ENCODE results near the gene SETD1B. TPM values are rescaled to one million over a fixed set of nuclear protein-coding genes. Genes with fewer than 3 reads are reported as not detected.
"Not testable (repeated sequence)": the region's sequence is repeated elsewhere in the genome, so short reads cannot be mapped to it uniquely, and the experiment has no call there.

SETD1B gene
- total and polyA plus RNA-seq, 2 of the 4 experiments (the other 2 are of a cell fraction) = 0.90 to 5.1 TPM

DNA sequence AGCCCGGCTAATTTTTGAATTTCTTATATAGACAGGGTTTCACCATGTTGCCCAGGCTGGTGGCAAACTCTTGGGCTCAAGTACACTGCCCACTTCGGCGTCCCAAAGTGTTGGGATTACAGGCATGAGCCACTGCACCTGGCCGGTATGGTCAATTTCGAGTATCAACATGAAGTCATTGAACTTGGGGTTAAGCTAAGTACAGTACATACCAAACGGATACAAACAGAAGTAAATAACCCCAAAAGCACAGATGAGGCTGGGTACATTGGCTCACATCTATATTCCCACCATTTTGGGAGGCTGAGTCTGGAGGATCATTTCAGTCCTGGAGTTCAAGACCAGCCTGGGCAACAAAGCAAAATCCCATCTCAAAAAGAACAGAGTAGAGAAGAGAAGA lies 71.8 kb downstream of the SETD1B start:
- ChIA-PET POLR2A (ENCODE audit: unreplicated experiment) (no interaction called here), CTCF (no interaction called here)
- H4K20me1 ChIP-seq (ENCODE audit: insufficient read depth, low read length) = peaks cover 6% of the 10 kb centered on the region
- intact Hi-C loops (cut with micrococcal nuclease) (no loop called here), in situ Hi-C loops (cut with MboI; ENCODE audit: low sequenced_read_pairs) (no loop called here), dilution Hi-C loops (cut with HindIII; ENCODE audit: low sequenced_read_pairs, unreplicated experiment) (no loop called here)
- H3K9me1 ChIP-seq (ENCODE audit: insufficient read depth, low read length) = peaks cover 11% of the 10 kb centered on the region; the same call in 1 of the 2 replicates
- peaks cover 4% of the 10 kb centered on the region for H3K4me1 ChIP-seq (ENCODE audit: control insufficient read depth, insufficient read depth, low read length)
- H3K9me3 ChIP-seq (ENCODE audit: control insufficient read depth, insufficient read depth, low read length) = no peaks in the 10 kb centered on the region
- H2AK5ac ChIP-seq (ENCODE audit: low read depth, low read length) = no peak overlapping the region
- H3K56ac ChIP-seq (ENCODE audit: extremely low read depth, insufficient read depth, low read length) = no peak overlapping the region
- H4K91ac ChIP-seq (ENCODE audit: insufficient read depth, low read depth, low read length) = no peak overlapping the region
- no peak overlapping the region for H3K23ac ChIP-seq (ENCODE audit: low read depth, low read length)
- no peak overlapping the region for H2AFZ ChIP-seq (replicated peaks; ENCODE audit: low read length, poor library complexity)
- H2BK20ac ChIP-seq (ENCODE audit: low read depth, low read length) = no peak overlapping the region
- no peak overlapping the region for H2BK120ac ChIP-seq (ENCODE audit: low read depth, low read length)
- no peak overlapping the region for H4K5ac ChIP-seq (ENCODE audit: low read depth, low read length)
- no peak overlapping the region for H2BK15ac ChIP-seq (ENCODE audit: low read depth, low read length)
- H3K4ac ChIP-seq (ENCODE audit: low read depth, low read length) = no peak overlapping the region
- BruUV-seq (replicated peaks) = no TSS peak
- H4K8ac ChIP-seq (ENCODE audit: low read depth in 2 of 2, low read length in 2 of 2) = no peak overlapping the region
- no peaks in the 10 kb centered on the region for H3K79me1 ChIP-seq (ENCODE audit: low read depth in 1 of 2, low read length in 2 of 2)
- no peak overlapping the region for H2BK5ac ChIP-seq (ENCODE audit: low read depth, low read length, poor library complexity, severe bottlenecking)
- no peak overlapping the region for H3K4me2 ChIP-seq (ENCODE audit: low read depth, low read length)
- no peak overlapping the region for H2AK9ac ChIP-seq (replicated peaks; ENCODE audit: low read depth, low read length, poor library complexity)
- H3K4me3 ChIP-seq (ENCODE audit: insufficient read depth, low read depth, low read length) = no peak overlapping the region
- H3K18ac ChIP-seq (ENCODE audit: low read depth, low read length) = no peak overlapping the region
- TF ChIP-seq, protein P1, sequence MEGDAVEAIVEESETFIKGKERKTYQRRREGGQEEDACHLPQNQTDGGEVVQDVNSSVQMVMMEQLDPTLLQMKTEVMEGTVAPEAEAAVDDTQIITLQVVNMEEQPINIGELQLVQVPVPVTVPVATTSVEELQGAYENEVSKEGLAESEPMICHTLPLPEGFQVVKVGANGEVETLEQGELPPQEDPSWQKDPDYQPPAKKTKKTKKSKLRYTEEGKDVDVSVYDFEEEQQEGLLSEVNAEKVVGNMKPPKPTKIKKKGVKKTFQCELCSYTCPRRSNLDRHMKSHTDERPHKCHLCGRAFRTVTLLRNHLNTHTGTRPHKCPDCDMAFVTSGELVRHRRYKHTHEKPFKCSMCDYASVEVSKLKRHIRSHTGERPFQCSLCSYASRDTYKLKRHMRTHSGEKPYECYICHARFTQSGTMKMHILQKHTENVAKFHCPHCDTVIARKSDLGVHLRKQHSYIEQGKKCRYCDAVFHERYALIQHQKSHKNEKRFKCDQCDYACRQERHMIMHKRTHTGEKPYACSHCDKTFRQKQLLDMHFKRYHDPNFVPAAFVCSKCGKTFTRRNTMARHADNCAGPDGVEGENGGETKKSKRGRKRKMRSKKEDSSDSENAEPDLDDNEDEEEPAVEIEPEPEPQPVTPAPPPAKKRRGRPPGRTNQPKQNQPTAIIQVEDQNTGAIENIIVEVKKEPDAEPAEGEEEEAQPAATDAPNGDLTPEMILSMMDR (conservative IDR thresholded peaks at IDR 0.05; ENCODE audit: low read depth, low read length) = no peak
- TF ChIP-seq RFX5 (IDR thresholded peaks at IDR 0.05; ENCODE audit: low read depth, low read length) (no peak), BHLHE40 (IDR thresholded peaks at IDR 0.05; ENCODE audit: low read depth, low read length) (no peak)
- no peak overlapping the region for H3K27ac ChIP-seq (ENCODE audit: insufficient read depth, low read length)
- no peaks in the 10 kb centered on the region for H3K36me3 ChIP-seq (ENCODE audit: control insufficient read depth, insufficient read depth, low read length)
- no peak for ATAC-seq (ENCODE audit: low read depth)
- no peak for DNase-seq
- H3K9ac ChIP-seq (ENCODE audit: low read depth, low read length) = no peak overlapping the region
- H3K27me3 ChIP-seq (ENCODE audit: control insufficient read depth, insufficient read depth, low read length) = no peaks in the 10 kb centered on the region
- WGBS, 2 experiments (ENCODE audit: extremely low coverage in 2 of 2, insufficient read length in 1 of 2) = 100% methylated on average over 3 of the region's 6 CpGs; no CpG with 5 or more reads in 1 of the 2 experiments
- H3K14ac ChIP-seq (replicated peaks; ENCODE audit: low read depth, low read length) = no peak overlapping the region

DNA sequence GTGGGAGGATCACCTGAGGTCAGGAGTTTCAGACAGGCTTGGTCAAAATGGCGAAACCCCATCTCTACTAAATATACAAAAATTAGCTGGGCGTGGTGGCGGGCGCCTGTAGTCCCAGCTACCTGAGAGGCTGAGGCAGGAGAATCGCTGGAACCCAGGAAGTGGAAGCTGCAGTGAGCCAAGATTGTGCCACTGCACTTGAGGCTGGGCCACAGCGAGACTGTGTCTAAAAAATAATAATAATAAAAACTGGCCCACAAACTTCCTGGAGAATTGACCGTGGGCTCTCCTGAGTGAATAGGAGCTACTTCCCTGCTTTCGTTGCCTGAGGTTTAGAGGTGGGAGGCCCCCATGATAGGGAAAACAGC lies 72.3 kb downstream of the SETD1B start:
- intact Hi-C loops (cut with micrococcal nuclease); POLR2A ChIA-PET (ENCODE audit: unreplicated experiment); H3K9ac ChIP-seq (ENCODE audit: low read depth, low read length); H3K4ac ChIP-seq (ENCODE audit: low read depth, low read length); H3K18ac ChIP-seq (ENCODE audit: low read depth, low read length); DNase-seq; H3K36me3 ChIP-seq (ENCODE audit: control insufficient read depth, insufficient read depth, low read length); dilution Hi-C loops (cut with HindIII; ENCODE audit: low sequenced_read_pairs, unreplicated experiment); H4K91ac ChIP-seq (ENCODE audit: insufficient read depth, low read depth, low read length); H3K14ac ChIP-seq (replicated peaks; ENCODE audit: low read depth, low read length); H3K9me3 ChIP-seq (ENCODE audit: control insufficient read depth, insufficient read depth, low read length); ATAC-seq (ENCODE audit: low read depth); H2AK9ac ChIP-seq (replicated peaks; ENCODE audit: low read depth, low read length, poor library complexity); H2AFZ ChIP-seq (replicated peaks; ENCODE audit: low read length, poor library complexity); H2BK15ac ChIP-seq (ENCODE audit: low read depth, low read length); H3K27me3 ChIP-seq (ENCODE audit: control insufficient read depth, insufficient read depth, low read length); H2BK120ac ChIP-seq (ENCODE audit: low read depth, low read length); H4K5ac ChIP-seq (ENCODE audit: low read depth, low read length); CTCF ChIA-PET; H4K8ac ChIP-seq (ENCODE audit: low read depth in 2 of 2, low read length in 2 of 2); H3K23ac ChIP-seq (ENCODE audit: low read depth, low read length); H4K20me1 ChIP-seq (ENCODE audit: insufficient read depth, low read length); H3K4me3 ChIP-seq (ENCODE audit: insufficient read depth, low read depth, low read length); H3K4me1 ChIP-seq (ENCODE audit: control insufficient read depth, insufficient read depth, low read length); BruUV-seq (replicated peaks); in situ Hi-C loops (cut with MboI; ENCODE audit: low sequenced_read_pairs); H2AK5ac ChIP-seq (ENCODE audit: low read depth, low read length); H2BK5ac ChIP-seq (ENCODE audit: low read depth, low read length, poor library complexity, severe bottlenecking); H3K56ac ChIP-seq (ENCODE audit: extremely low read depth, insufficient read depth, low read length); H3K4me2 ChIP-seq (ENCODE audit: low read depth, low read length); H3K27ac ChIP-seq (ENCODE audit: insufficient read depth, low read length); H2BK20ac ChIP-seq (ENCODE audit: low read depth, low read length); H3K79me1 ChIP-seq (ENCODE audit: low read depth in 1 of 2, low read length in 2 of 2): not testable (repeated sequence)
- peaks cover 11% of the 10 kb centered on the region; the same call in 1 of the 2 replicates for H3K9me1 ChIP-seq (ENCODE audit: insufficient read depth, low read length)
- 100% methylated on average over 3 of the region's 8 CpGs; no CpG with 5 or more reads in 1 of the 2 experiments for WGBS, 2 experiments (ENCODE audit: extremely low coverage in 2 of 2, insufficient read length in 1 of 2)

Data from IMR-90 (cell line).